Ureter (tissue), 1 donor: ENCODE data around the gene COX6A1. TPM values are rescaled to one million over a fixed set of nuclear protein-coding genes. Genes with fewer than 3 reads are reported as not detected.
A peak's percentile ranks its signal among the peaks of the same experiment; 100 is the strongest.
"Not testable (repeated sequence)": the region's sequence is repeated elsewhere in the genome, so short reads cannot be mapped to it uniquely, and the experiment has no call there.

Source experiments
- DNase-seq: peaks from one replicate; pipeline ENCODE4 v3.0.0-alpha.2; 2020; ENCODE audit warnings: low spot score
- total RNA-seq: library from RNA; stranded (reverse); gene quantifications from one replicate; pipeline ENCODE4 v1.2.4, GENCODE V29; 2023
- donor health status: DM: yes; HTN: yes; CAD: no.

Gene COX6A1
- total RNA-seq, 1 donor from 2014 or later = 321 TPM

GRCh38 chr12:120467439-120467838 is 29.5 kb downstream of the COX6A1 start:
- no peak for DNase-seq

DNA sequence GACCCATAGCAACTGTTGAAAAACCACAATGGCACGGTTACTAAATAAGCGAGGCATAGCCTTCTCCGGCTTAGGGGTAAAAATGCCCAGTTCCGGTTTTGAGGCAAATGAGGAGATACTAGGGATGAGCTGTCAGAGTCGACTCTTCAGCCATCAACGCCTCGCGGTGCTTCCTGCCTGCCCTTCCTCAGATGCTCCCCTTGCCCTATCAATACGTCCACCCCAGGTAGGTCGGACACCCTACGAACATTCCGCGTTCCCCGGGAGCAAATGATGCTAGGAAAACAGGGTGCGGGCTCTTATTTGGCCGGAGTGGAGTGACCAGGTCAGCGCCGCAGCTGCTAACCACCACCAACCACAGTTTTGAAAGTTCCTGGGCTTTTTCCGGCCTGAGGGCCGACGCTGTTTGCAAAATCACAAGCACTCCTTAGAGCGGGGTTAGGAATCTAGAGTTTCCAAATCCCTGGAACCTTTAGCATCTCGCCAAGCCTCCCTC is 30.5 kb downstream of the COX6A1 start:
- DNase-seq = peak; percentile 47

GRCh38 chr12:120468821-120469449 is 31.0 kb downstream of the COX6A1 start:
- peak; percentile 48 for DNase-seq

DNA sequence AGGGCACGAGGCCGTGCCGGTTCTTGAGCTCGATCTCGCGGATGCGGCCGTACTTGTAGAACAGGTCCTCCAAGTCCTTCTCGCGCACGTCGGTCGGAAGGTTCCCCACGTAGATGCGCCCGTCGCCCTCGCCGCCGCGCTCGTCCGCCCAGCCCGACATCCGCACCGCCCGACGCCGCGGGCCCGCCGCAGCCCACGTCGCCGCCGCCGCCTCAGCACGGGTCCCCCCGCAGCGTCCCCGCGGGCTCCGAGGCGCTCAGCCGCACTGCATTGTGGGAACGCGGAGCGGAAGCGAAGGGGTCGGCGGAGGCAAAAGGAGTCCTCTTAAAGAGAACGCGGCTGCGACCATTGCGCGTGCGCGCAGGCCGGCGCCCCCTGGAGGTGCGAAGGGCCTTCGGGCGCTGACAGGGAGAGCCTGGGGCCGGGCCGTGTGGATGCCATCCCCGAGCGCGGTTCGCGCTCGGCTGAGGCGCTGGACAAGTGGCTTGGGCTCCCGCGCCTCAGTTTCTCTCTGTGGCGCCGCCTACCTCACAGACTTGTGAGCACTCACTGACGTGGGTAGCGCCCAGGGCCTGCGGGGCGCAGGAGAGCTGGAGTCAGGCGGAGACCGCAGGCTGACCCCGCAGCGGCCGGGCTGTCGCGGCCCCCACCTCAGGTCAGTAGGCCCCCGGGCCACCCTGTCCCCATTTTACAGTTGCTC is 31.7 kb downstream of the COX6A1 start, which contains the start of gene SRSF9:
Gene SRSF9, minus strand, starts transcription at position 299 of the 700 bp plus-strand sequence. Its CDS starts 139 bp downstream, at position 160.
- peak; percentile 95 for DNase-seq

- no peak for DNase-seq
Measured at GRCh38 chr12:120470150-120470784, 32.4 kb downstream of the COX6A1 start.

- DNase-seq = no peak
Measured at GRCh38 chr12:120472521-120472920, 34.6 kb downstream of the COX6A1 start.

- no peak for DNase-seq
Measured at GRCh38 chr12:120473807-120474615, 36.1 kb downstream of the COX6A1 start.

- DNase-seq = peak; percentile 77
Measured at GRCh38 chr12:120474616-120474960, 36.7 kb downstream of the COX6A1 start.

- DNase-seq = no peak
Measured at GRCh38 chr12:120475643-120476042, 37.7 kb downstream of the COX6A1 start.

GRCh38 chr12:120479458-120479857 is 41.5 kb downstream of the COX6A1 start:
- DNase-seq = no peak

GRCh38 chr12:120480211-120480610 is 42.3 kb downstream of the COX6A1 start:
- DNase-seq = no peak

DNA sequence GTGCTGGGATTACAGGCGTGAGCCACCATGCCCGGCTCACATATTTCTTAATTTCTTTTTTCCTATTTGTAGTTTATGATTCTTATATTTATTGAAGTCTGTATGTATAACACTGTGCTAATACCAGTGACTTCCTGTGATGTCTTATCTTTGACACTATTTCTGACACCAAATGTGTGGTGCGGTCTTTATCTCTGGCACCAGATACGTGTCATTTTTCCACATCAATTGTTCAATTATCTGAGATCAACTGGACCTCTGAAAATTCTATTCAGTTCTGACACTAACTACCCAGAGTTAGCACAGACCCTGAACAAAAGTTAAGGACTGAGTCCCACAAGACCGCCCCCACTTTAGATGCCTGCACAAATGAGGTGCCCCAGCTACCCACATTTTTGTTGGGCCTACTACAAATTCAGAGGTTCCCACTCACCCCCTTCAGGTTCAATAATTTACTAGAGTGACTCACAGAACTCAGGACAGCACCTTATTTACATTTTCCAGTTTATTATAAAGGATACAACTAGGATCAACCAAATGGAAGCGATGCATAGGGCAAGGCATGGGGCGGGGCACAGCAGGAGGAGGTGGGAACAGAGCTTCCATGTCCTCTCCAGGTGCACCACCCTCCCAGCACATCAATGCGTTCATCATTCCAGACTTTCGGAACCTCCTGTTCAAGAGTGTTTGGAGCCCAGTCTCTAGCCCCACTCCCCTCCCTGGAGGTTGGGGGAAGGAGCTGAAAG is 43.3 kb downstream of the COX6A1 start:
- DNase-seq = no peak

DNA sequence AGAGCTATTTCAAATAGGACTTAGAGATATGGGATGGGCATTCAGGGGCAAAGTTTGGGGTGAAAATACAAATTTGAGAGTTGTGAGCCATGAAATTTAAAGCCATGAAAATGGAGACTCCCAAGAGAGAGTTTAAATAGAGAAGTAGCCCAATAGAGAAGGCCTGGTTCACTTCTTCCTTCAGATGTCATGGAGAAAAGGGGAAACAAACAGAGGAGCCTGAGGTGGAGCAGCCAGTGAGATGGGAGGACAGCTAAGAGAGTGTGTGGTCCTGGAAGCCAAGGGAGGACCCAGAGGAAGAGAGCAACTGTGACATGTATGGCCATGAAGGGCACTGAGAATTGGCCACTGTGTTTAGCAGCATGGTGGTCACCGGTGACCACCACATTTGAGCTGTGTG is 45.7 kb downstream of the COX6A1 start:
- DNase-seq = no peak

GRCh38 chr12:120485961-120486881 is 48.3 kb downstream of the COX6A1 start:
- DNase-seq = no peak

DNA sequence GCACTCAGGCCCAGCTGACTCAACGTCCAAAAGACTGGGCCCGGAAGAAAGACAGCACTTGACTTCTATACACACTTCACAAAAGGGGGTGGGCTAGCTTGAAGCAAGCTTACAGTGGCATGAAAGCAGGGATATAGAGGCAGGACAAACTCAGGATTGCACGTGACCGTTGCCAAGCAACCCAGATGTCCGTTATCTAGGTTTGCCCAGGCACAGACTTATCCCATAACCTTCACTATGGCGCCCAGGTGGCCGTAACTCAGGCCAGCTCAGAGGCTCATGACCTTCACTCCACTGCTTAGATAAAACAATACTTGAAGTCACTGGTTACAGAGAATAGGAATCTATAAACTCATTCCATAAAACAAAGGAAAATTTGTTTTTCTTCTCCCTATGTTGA is 49.6 kb downstream of the COX6A1 start:
- not testable (repeated sequence) for DNase-seq

DNA sequence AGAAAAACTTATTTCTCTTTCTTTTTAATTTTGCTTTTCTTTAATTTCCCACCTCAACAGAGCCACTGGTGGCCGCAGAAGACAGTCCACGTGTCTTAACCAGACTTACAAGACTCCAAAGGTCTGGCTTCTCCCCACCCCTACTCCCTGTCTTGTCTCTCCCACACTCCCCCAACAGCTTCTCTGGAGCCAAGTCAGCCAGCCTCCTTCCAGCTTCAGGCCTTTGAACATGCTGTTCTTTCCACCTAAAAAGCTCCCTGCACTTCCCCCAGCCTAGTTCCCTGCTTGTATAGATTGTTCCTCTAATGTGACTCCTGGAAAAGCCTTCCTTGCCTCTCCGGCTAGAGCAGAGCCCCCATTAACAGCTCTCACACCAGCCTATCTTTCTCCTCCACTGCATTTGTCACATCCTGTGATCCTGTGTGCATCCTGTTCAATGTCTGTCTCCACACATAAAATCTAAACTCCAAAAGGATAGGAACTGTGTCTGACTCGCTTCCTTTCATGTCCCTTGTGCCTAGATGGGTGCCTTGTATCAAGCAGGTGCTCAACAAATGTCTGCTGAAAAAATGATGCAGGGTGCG is 50.2 kb downstream of the COX6A1 start:
- no peak for DNase-seq

GRCh38 chr12:120489018-120489417 is 51.1 kb downstream of the COX6A1 start:
- no peak for DNase-seq

DNA sequence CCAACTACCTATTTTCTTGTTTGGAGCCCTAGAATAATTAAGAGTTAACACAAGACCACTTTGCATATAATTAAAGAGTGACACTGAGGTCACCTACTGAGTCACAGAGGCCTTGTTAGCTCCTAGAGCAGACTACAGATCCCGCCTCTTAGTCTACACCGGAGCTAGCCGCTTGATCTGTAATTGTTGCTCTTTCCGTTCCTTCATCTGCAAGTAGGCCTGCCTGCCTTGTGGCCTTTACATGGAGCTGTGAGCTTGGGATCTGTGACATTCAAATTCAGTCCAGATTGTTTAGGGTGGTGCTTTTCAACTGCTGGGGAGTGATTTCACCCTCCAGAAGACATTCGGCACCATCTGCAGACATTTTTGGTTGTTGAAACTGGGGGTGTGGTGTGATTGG is 52.4 kb downstream of the COX6A1 start:
- no peak for DNase-seq
